NCI-H187 treated with DMSO at 0.1 percent for 48 hours (cell line): ENCODE results near the gene COP1.
"Not testable (repeated sequence)": the region's sequence is repeated elsewhere in the genome, so short reads cannot be mapped to it uniquely, and the experiment has no call there.

Experiments used
- DNase-seq: peaks from one replicate; lab custom pipeline; 2025; lab: John Stamatoyannopoulos, UW

Gene COP1

DNA sequence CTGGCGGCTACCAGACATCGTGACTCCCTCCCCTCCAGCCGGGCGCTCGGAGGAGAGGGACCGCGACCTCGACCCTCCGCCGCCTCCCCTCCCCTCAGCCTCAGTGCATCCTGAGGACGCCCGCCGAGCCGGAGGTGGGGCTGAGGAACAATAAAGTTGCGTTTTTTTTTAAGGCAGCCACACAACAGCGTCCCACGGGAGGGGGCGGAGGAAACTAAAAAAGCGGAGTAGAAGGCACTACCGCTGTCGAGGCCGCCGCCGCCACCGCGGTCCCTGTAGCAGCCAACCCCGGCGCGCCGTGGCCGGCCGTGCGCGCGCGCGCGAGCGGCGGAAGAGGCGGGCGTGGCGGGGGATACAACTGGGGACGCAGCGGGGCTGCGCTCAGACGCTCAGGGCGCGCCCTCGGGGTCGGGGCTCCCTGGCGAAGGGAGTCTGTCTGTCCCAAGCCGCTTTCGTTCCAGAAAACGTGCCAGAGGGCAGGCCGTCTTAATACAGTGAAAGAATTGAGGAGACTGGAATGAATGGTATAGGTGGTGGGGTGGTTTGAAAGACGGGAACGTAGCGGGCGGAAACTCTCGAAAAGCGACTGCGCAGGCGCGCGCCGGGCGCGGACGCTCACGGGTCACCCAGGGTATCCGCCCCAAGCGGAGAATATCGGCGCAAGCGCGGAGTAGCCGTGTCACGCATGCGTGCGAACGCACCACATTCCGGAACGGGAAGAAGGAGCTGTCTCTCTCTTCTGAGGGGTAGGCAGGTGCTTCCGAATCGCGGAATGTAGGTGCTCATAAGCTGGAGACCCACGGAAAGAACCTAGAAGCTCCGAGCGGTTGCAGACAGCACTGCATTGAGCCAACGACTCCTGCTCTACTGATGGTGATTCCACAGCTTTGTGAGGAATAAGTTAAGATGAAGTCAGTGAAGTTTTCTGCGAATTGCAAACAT lies at the start of gene COP1:
Gene COP1, minus strand, starts transcription at position 326 of the 942 bp plus-strand sequence. Its CDS starts 308 bp downstream, at position 18.
- DNase-seq = peak; percentile 96

DNA sequence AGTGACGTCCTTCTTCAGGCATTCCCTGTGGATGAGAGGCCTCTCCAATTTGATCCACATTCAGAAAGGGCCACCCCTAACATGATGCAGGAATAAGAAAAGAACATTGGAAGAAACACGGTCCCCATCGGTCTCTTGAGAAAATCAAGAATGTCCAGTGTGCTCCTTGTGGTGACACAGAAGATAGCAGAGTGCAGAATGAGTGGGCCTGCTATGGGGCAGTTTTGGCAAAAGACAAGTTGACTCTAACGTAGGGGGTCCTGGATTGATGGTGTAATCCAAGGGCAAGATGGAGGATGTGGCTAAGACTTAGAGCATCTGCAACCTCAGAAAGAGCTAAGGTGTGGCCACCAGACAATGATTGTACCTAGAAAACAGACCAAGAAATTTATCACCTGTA lies 45.1 kb upstream of the COP1 start:
- no peak for DNase-seq

GRCh38 chr1:176244851-176245250 lies 37.8 kb upstream of the COP1 start:
- no peak for DNase-seq

DNA sequence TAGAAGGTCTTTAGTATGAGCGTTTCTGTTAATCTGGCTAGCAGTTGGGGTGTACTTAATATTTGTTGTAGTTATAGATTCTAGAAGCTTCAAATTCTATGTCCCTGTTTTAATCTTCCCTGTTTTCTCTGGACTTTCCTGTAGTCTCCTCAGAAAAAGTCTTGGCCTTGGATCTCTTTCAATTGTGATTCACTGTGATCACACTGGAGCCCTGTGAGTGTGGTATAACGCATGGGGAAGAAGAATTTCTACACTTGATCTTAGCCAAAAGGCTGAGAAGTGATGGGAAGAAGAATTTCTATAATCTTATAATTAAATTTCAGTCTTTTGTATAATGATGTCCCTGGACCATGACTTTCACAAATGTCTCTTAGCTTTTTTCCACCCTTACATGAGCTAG lies 36.7 kb upstream of the COP1 start:
- no peak for DNase-seq

- DNase-seq = no peak
Measured at GRCh38 chr1:176241385-176242015, 34.4 kb upstream of the COP1 start.

DNA sequence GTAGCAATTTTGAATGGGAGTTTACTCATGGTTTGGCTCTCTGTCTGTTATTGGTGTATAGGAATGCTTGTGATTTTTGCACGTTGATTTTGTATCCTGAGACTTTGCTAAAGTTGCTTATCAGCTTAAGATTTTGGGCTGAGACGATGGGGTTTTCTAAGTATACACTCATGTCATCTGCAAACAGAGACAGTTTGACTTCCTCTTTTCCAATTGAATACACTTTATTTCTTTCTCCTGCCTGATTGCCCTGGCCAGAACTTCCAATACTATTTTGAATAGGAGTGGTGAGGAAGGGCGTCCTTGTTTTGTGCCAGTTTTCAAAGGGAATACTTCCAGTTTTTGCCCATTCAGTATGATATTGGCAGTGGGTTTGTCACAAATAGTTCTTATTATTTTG lies 26.6 kb upstream of the COP1 start:
- DNase-seq = not testable (repeated sequence)

- DNase-seq = no peak
Measured at GRCh38 chr1:176227579-176227978, 20.5 kb upstream of the COP1 start.

- no peak for DNase-seq
Measured at GRCh38 chr1:176225911-176226310, 18.8 kb upstream of the COP1 start.

DNA sequence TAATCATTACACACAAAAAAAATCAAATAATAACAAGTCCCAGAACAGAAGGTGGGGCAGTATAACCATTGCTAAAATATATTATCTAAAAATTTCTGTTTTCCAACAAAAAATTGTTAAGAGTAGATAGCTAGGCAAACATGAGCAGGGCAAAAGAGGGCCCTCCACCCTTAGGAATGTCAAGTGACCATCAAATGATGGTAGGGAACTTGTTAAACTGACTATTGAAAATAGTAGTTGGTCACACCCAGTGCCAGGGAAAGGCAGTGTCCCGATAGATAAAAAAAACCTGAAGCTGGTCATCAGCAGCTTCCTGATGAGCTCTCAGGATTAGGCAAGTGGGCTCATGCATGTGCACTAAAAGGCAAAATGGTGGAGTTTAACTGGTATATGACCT lies 18.4 kb upstream of the COP1 start:
- DNase-seq = no peak

DNA sequence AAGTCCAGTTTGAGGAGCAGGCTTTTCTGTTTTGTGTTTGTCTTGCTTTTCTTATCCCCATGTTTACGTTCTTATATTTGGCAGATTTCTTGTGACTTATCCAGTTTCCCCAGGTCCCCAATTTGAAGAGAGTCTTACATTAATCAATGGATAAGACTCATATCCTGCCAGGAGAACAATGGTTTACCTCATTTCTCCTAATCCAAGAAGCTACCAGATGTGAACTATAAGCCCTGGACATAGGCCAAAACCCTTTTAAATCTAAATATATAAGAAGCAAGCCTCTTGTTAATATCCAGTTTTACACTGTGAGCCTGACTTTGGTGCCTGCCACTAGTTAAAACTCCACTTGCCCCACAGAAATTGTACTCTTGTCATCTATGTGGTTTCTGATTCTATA lies 15.1 kb upstream of the COP1 start:
- DNase-seq = no peak

- DNase-seq = no peak
Measured at GRCh38 chr1:176220100-176220689, 13.1 kb upstream of the COP1 start.

- no peak for DNase-seq
Measured at GRCh38 chr1:176217461-176218099, 10.5 kb upstream of the COP1 start.

DNA sequence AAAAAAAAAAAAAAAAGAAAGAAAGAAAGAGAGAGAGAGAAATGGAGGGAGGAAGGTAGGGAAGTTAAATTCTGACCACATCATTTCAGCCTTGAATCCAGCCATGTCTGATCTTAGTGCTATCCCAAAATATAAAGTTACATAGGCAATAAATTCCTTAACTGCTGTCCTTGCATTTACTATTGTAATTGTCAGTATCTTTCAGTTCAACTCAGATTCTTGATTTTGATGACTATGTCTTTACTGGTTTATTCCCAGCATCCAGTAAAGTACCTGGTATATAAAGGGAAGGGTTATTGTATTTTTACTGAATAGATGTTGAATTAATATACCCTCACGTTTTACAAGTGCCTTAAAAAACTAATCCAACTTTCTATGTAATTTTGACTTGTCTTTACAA lies 8.9 kb upstream of the COP1 start:
- DNase-seq = no peak

- DNase-seq = no peak
Measured at GRCh38 chr1:176211396-176212165, 4.5 kb upstream of the COP1 start.

GRCh38 chr1:176208034-176208433 lies 948 bp upstream of the COP1 start:
- DNase-seq = no peak

- no peak for DNase-seq
Measured at GRCh38 chr1:176206006-176206960, 803 bp downstream of the COP1 start.

GRCh38 chr1:176205332-176205914 lies 1.7 kb downstream of the COP1 start:
- no peak for DNase-seq

DNA sequence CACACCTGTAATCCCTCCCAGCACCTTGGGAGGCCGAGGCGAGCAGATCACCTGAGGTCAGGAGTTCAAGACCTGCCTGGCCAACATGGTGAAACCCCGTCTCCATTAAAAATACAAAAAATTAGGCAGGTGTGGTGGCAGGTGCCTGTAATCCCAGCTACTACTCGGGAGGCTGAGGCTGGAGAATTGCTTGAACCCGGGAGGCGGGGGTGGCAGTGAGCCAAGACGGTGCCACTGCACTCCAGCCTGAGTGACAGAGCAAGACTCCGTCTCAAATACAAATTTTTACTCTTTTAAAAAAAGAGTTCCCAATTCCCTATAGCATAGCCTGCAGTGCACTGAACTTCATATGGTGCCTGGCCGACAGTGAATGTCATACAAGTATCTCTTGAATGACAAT lies 2.4 kb downstream of the COP1 start:
- DNase-seq = not testable (repeated sequence)

DNA sequence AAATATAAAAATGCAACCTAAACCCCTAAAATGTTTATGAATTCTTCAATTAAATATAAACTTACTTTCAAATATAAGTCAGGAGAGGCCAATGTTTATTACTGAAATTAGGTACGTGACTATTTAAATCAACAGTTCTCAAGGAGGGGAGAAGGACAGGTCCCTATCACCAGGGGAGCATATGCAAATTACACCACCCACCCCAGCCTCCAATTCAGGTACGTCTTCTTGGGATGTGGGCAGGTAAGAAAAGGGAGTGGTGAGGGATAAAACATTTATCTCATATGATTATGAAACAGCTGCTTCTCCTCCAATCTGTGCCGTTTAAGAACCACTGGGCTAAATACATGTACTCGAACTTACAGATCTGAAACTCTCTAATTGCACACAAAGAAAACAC lies 3.4 kb downstream of the COP1 start:
- no peak for DNase-seq

DNA sequence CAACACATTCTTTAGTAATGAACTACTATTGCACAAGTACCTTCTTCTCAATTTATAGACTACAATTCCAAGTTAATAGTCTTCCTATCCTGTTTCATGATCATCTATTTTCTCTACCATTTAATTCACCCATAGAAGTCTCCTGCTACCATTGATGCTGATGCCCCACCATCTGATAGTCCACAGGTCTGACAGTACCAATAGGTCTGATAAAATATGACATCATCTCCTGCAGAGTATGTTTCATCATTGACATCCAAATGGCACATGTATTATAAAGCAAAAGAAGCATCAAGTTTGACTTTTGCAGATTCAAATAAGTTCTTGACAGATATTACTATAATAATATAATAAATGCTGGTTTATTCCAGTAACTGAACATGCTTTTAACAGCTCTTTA lies 5.5 kb downstream of the COP1 start:
- no peak for DNase-seq
